NCI-H1417 (cell line): Measurements from ENCODE around the gene MARCKS.
A peak's percentile ranks its signal among the peaks of the same experiment; 100 is the strongest.

Experiments
- DNase-seq, 3 experiments: peaks; one replicate each; lab custom pipeline; 2025; lab: John Stamatoyannopoulos, UW

The MARCKS gene

DNA sequence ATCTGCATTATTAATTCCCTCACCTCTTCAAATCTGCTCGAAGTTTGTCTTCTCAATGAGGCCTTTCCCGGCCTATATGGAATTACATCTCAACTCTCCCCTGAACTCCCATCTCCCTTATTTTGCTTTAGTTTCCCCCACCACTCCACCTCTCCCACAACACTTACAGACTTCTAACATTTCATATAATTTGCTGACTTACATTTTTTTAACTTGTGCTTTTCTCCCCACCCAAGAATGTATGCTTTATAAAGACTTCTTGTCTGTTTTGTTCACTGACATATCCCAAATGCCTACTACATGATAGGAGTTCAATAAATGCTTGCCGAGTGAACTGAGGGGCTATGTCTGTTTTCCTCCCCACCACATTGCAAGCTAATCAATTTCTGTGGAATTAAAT lies 3.9 kb upstream of the MARCKS start:
- DNase-seq, result no peak

DNA sequence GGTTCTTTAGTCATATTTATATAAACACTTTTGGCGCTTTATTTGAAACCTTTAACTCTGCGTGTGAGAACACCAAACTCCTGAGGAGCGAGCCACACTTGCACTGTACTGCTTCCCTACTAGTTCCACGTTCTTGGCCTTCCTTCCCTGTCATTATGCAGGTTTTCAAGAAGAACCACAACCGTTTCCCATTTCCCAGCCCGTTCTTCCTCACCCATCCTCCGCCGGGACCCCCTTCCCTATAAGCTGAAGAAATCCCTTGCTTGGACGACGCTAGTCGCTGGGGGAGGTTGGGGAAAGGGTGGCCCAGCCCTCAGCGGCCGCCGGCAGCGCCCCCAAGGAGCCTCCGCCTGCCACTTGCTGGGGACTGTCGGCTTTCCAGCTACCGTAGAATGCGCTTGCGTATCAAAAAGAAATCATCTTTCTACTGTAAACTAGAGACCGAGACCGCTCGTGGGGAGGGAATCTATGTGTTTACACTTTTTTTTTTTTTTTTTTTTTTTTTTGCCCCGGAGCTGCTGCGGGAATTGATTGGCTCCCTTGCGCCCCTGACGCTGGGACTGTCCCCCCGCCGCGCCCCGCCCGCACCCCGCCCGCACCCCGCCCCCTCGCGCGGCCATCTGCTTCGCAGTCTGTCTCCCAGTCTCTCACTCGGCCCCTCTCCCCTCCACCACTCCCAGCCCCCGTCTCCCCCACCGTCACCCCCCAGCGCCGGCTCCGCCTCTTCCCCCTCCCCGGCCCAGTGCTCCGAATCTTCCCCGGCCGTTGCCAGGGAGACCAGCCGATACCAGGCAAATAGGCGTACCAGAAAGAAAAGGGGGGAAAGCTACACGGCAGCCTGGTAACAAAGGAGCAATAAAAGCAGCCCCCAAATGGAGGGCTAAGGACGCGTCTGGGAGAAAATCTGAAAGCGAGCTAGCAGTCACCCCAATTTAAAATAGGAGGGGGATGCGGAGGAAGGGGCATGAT lies 2.3 kb upstream of the MARCKS start:
- DNase-seq, result peak; percentile 89 to 97 (median 90)

DNA sequence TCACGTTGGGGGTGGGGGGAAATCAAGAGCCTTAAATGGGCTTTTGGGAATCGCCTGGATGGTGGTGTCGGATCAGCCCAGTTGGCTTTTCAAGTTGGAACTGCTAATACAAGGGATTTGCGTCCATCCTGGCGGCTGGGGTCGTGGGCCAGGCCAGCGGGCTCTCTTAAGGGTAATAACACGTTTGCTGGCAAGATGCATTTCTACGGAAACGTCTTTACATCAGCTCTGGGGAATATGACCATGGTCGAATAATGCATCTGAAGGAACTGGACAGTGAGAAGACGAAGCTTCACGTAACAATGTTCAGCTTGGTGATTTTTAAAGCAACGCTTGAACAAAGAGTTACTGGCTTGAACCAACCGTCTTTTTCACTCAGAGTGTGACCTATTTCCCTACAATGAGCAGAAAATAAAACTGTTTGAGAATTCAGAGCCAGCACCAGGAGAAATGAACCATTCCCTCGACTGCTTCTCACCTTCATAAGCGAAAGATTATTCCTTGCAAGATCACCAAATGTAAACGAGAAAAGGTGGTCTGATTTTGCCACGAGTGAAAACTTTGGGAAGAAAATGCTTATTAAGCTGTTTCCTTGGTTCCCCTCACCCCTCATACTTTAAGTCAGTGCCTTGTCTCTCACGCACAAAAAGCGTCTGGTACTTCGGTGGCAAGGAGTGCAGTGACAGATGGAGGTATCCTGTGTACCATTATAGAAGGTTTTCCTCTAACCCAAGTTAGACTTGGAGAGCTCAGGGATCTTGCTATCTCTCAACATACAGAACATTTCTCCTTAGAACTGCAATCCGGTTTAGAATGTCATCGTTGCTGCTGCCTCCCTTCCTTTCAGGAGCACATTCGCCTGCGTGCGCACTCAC lies 1.4 kb upstream of the MARCKS start:
- peak; percentile 73 to 85 (median 84) for DNase-seq

DNA sequence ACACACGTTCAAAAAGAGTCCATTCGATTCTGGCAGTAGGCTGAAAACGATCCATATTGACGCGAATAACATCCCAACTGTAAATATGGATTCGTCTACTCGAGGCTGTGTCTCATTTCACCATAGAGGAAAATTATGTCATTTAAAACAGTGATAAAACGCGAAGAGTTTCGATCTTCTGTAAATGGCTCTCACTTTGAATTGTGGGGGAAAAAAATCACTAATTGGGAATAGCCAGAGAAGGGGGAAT lies 845 bp upstream of the MARCKS start:
- no peak for DNase-seq

DNA sequence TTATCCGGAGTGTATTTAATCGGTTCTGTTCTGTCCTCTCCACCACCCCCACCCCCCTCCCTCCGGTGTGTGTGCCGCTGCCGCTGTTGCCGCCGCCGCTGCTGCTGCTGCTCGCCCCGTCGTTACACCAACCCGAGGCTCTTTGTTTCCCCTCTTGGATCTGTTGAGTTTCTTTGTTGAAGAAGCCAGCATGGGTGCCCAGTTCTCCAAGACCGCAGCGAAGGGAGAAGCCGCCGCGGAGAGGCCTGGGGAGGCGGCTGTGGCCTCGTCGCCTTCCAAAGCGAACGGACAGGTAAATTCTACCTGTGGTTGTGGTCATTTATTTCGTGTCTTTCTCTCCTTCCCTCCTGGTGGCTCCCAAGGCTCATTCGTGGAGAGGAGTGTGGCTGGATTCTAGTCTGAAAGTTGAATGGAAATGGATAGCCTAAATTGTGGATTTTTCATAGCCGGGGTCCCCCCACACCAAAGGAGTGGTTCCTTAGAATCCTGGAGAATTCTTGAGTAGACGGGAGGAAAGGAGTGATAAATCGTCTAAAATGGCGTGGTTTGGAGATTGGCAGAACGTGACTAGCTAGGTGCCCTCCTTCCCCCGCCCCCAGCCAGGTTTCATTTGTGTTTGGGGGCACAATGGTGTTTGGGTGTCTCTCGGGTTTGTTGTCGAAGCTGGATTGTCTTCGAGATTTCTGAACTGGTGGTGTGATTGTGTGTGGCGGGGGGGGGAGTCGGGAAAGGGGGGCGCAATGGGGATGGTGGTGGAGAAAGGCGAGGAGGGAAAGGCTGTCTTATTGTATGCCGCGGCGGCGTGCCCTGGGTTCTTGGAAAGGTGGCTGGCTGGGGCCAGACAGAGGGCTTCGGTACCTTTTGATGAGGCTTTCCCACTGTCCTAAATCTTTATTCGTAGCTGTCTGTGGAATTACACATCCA lies 673 bp downstream of the MARCKS start:
- DNase-seq, result peak; percentile 51 to 81 (median 80)

DNA sequence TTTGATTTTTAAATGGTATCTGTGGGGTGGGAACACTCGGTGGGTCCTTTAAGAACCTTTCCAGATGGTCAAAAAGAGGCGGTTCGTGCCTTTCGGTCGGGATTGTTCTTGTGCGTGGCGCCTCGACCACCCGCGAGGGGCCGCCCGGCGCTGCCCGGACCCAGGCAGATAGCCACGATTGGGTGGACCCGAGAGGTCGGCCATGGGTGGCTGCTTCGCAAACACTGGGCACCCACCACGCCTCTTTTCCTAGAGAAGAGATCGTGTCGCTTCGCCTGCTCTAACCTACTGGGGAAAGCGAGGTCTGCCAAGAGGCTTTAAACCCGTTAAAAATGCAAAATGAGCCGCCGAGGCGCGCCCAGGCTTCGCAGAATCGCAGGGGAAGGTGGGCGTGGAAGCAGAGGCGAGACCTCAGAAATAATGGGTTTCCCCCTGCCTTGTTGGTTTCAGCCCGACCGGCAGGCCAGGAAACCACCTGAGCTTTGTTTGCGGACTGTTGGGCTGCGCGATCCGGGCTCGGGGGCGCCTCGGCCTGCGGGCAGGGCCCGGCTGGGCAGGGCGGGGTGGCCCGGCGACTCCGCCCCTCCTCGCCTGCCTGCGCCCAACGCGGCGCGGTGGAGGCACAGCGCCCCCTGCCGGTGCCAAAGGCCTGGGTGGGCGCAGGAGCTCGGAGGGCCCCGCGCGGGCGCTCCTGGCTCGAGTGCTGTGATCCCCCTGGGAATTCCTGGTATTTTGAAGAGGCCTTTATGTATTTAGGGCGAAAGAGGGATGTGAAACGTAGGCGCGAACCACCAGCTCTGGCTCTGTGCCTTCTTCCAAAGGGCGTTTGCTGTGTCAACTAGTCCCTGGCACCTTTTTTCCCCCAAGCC lies 1.6 kb downstream of the MARCKS start:
- DNase-seq, result peak; percentile 91 to 95 (median 94)

DNA sequence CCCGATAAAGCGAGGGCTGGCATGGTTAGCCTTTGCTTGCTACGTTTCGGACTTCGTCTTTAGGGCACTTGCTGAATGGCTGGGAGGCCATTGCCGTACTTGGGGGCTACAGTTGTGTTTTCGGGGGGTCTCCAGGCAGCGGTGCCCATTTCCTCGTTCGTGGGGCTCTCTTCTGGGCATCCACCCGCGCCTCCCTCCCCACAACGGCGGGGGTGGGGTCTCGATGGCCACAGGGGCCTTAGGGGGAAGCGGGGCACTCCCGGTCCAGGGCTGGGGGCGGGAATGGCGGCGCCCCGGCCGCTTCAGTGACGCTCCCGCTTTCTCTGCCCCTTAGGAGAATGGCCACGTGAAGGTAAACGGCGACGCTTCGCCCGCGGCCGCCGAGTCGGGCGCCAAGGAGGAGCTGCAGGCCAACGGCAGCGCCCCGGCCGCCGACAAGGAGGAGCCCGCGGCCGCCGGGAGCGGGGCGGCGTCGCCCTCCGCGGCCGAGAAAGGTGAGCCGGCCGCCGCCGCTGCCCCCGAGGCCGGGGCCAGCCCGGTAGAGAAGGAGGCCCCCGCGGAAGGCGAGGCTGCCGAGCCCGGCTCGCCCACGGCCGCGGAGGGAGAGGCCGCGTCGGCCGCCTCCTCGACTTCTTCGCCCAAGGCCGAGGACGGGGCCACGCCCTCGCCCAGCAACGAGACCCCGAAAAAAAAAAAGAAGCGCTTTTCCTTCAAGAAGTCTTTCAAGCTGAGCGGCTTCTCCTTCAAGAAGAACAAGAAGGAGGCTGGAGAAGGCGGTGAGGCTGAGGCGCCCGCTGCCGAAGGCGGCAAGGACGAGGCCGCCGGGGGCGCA lies 2.4 kb downstream of the MARCKS start:
- peak; percentile 42 to 83 (median 74) for DNase-seq

DNA sequence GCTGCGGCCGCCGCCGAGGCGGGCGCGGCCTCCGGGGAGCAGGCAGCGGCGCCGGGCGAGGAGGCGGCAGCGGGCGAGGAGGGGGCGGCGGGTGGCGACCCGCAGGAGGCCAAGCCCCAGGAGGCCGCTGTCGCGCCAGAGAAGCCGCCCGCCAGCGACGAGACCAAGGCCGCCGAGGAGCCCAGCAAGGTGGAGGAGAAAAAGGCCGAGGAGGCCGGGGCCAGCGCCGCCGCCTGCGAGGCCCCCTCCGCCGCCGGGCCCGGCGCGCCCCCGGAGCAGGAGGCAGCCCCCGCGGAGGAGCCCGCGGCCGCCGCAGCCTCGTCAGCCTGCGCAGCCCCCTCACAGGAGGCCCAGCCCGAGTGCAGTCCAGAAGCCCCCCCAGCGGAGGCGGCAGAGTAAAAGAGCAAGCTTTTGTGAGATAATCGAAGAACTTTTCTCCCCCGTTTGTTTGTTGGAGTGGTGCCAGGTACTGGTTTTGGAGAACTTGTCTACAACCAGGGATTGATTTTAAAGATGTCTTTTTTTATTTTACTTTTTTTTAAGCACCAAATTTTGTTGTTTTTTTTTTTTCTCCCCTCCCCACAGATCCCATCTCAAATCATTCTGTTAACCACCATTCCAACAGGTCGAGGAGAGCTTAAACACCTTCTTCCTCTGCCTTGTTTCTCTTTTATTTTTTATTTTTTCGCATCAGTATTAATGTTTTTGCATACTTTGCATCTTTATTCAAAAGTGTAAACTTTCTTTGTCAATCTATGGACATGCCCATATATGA lies 3.2 kb downstream of the MARCKS start:
- DNase-seq, result peak; percentile 7 to 60 (median 52)

DNA sequence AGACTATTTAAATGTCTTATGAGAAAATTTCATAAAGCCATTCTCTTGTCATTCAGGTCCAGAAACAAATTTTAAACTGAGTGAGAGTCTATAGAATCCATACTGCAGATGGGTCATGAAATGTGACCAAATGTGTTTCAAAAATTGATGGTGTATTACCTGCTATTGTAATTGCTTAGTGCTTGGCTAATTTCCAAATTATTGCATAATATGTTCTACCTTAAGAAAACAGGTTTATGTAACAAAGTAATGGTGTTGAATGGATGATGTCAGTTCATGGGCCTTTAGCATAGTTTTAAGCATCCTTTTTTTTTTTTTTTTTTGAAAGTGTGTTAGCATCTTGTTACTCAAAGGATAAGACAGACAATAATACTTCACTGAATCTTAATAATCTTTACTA lies 5.0 kb downstream of the MARCKS start:
- peak in 1 of 3 experiments; percentile 30 for DNase-seq

DNA sequence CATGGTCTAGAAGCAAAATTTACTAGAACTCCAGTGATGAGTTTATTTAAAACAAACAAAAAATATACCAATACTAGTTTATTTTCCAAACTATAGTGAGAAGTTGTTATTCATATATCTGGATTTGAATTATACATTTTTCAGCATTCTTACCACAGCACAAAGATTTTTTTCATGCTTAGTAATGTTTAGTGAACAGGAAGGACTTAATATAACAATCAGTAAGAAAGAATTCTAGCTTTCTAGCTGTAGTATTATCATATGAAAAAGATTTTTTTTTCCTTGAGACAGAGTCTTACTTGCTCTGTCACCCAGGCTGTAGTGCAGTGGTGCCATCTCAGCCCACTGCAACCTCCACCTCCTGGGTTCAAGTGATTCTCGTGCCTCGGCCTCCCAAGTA lies 13.8 kb downstream of the MARCKS start:
- DNase-seq, result no peak

DNA sequence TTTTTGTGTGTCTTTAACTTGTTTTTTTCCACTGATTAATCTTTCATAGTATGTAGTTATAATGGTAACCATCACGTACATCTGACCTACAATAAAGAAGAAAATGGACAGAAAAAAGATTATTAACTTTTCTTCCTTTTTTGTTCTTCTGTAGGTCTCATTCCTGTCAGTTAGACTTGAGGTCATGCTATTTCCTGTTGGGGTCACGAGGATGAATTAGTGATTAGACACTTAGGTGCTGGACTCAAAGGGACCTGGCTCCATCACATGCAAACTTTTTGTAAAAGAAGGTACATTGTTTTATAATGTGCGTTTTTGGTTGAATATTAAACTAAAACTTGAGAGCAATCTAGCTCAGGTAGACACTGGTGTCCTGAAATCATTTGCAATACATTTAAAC lies 14.8 kb downstream of the MARCKS start:
- no peak for DNase-seq

DNA sequence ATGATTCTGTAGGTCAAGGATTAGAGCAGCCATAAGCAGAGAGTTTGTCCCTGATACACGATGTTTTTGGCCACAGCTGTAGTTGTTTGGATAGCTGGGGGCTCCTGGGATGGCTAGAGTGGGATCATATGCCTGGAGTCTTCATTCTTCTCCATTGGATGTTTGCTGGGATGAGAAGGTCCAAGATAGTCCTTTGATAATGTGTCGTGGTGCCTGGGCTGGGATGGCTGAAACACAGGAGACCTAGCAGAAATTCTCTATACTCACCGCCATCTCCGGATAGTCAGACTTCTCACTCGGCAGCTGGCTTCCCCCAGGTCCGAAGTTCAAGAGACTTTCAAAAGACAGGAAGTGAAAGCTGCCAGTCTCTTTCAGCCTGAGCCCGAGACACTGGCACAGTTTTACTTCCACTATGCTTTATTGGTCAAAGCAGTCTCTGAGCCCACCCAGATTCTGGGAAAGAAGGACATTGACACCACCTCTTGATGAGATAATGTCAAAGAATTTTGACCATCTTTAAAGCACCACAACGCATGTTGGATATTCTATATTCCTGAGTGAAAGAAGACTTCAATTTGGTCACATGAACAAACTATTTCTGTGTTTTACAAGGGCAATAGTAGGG lies 16.0 kb downstream of the MARCKS start:
- no peak for DNase-seq

DNA sequence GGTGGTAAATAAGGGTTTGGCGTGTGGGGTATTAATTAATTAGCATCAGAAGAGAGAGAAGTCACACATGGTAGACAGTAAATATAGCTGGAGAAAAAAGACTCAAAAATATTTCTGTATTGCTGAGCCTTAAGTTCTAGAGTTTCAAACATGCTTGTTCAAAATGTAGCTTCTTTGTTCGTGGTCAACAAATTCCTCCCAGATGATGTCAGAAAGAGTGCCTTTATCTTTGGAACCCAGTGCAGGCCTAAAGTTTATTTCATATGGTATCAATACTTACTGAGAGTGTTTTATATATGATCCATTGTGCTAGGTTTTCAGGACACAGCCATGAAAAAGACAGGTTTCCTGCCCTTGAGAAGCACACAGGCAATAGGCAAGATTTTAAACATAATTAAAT lies 18.3 kb downstream of the MARCKS start:
- no peak for DNase-seq

DNA sequence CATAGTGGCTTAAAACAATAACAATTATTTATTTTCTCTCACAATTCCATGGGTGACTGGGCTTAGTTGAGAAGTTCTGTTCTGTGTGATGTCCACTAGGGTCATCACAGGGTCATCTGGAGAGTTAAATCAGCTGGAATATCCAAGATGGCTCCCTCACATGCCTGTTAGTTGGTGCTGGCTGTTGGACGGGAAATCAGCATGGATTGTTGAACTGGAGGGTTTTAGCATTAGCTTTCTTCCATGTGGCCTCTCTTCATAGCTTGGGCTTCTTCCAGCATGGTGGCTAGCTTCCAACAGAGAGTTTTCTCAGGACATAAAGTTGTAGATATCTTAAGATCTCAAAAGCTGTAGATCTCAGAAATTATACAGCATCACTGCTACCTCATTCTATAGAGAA lies 19.6 kb downstream of the MARCKS start:
- no peak for DNase-seq

DNA sequence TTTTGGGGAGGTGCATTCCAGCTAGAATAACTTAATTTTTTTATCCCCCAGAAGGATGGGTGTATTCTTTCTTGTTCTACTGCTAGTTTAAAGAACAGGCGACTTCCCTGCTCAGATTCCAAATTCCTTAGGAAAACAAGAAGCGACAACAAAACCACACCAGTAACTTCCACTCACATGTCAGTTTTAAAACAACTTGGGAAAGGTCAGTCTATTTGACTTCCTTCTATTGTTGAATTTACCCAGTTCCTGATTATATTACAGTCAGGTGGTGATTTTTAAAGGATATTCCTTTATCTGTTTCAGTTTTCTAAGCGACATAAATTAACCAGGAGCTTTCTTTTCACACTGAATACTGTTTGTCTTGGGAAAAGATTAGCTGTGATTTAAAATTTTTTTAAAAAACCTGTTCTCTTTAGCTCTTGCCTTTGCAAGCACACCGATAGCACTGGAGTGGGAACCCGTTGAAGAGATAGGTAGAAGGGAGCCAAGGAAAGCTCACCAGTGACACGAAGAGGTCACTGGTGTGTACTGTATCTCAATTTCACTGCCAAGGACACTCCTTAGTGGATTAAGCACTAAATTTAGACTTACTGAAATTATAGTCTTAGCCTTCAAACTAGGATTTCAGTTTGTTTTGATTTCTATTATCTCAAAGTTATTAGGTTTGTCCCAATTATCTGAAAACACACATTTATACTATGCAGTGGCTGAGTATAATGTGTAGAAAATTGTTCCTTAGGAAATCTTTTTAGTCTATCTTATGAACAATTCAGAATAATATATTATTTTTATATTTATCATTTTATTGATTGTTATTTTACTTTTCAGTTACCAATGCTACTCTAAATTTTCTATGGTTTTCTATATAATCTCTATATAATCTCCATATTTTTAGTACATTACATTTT lies 22.3 kb downstream of the MARCKS start:
- peak; percentile 44 to 85 (median 55) for DNase-seq

DNA sequence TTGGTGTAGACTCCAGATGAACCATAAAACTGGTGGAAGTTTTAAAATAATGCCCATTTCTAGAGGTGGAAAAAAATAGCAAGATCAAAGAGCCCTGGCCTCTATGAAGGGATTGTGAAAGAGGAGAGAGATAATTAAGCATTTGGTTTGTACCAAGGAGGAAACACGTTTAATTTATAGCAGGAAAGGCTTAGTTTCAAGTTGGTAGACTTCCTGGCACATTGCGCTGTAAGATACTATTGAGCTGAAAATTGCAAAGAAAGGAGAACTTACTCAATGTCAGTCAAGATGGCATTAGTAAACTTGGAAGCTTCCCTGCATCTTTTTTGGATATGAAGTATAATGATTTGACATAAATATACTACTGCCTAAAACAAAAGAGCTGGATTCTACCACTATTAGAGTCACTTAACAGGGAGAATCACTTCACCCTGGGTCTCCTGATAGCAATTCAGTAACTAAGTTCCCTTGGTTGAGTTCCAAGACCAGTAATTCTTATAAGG lies 24.4 kb downstream of the MARCKS start:
- no peak for DNase-seq

DNA sequence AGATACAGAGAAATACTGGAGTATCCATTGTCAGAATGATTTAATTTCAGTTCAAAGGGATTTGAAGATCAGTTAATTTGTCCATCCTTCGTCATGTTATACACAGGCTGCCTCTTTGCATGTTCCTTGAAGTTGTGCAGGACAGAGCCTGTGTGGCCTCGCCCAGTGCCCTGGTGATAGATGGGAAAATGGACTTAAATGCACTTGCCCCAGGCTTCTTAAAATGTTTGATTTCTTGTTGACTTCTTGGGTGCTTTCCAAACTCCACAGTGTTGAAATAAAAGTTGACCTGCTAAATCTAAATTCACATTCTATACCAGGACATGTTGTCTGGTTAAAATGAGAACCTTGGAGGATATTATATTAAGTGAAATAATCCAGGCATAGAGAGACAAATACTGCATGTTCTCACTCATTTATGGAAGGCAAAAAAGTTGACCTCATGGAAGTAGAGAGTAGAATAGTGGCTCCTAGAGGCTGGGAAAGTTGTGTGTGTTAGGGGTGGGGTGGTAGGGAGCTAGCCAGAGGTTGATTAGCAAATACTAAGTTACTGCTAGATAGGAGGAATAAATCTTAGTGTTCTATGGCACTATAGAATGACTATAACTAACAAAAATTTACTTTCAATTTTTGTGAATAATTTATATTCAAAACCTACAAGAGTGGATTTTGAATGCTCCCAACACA lies 25.3 kb downstream of the MARCKS start:
- no peak for DNase-seq
